COLO668 (cell line): ENCODE results near the gene ROCK2.

Experiments used
- DNase-seq: peaks from one replicate; lab custom pipeline; 2025; ENCODE audit not compliant: unreplicated experiment; lab: John Stamatoyannopoulos, UW

ROCK2 gene

DNA sequence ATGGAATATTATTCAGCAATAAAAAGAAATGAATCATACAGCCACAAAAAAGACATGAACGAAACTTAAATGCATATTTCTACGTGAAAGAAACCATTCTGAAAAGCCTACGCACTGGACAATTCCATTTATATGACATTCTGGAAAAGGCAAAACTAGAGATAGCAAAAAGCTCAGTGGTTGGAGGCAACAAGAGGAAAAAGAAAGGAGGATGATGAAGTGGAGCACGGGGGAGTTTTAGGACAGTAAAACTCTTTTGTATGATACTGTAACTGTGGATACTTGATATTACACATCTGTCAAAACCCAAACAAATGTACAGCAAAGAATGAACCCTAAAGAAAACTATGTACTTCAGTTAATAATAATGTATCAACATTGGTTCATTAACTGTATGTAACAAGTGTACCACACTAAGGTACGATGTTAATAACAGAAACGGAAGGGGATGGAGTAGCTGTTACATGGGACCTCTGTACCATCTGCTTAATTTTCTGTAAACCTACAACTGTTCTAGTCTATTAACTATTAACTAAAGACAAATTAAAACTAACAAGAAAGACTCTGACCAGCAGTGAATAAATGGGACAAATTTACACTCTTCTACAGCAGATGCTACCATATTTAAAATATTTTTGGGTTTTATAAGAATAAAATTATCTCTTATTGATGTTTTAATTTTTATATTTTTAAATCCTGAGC, 31.5 kb downstream of the ROCK2 start:
- no peak for DNase-seq

DNA sequence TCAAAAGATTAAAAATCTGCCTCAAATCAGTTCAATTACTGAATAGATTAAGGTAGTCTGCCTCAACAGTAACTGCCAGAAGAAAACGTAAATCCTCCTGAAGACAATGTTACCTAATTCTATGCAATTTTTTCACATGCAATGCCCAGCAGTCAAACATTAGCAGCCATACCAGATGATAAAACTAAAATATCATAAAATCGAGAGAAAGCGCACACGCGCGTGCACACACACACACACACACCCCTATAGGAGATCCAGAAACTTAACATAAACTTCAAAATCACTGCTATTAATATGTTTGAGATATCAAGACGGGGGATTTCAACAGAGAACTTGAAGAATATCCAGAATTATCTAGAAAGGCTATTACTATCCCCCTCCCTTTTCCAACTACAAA, 32.9 kb downstream of the ROCK2 start:
- no peak for DNase-seq

DNA sequence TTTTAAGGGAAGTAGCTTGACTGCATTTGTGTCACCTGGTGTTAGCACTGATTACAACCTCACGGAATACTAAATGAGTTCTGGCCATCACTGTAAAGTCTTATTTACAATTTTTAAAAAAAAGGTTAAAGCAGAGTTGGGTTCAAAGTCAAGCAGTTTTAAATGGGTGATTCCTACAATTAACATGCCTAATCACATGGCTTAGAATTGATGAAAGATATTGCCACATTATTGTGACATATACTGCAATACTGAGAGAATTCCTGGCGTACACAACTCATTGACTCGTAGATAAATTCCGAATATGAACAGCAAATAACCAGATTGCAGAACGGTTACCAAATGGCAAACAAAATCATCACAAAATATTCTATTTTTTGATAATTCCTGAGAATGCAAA, 34.2 kb downstream of the ROCK2 start:
- no peak for DNase-seq

DNA sequence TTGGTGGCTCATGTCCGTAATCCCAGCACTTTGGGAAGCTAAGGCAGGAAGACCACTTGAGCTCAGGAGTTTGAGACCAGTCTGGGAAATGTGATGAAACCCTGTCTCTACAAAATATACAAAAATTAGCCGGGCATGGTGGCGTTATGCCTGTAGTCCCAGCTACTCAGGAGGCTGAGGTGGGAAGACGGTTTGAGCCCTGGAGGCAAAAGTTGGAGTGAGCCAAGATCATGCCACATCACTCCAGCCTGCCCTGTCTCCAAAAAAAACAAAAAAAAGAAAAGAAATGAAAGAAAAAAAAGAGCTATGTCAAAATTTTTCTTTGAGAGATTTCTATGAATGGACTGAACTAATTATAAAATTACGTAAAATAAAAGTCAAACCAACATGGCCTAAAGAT, 34.7 kb downstream of the ROCK2 start:
- no peak for DNase-seq

DNA sequence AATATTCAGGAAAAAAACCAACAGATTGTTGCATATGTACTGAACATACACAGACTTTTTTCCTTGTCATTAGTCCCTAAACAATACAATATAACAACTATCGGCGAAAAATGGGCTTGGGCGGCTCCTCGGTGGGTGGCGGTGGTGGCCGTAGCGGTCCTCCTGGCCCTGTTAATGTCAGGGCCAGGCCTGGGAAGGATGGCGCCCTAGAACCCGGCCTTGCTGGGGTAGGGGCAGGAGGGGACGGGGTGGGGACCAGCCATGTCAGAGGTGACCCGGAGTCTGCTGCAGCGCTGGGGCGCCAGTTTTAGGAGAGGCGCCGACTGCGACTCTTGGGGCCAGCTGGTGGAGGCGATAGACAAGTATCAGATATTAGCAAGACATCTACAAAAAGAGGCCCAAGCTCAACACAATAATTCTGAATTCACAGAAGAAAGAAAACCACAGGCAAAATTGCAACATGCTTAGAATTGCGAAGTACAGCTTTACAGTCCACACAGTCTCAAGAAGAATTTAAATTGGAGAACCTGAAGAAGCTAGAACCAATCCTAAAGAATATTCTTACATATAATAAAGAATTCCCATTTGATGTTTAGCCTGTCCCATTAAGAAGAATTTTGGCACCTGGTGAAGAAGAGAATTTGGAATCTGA, 36.5 kb downstream of the ROCK2 start:
- no peak for DNase-seq

DNA sequence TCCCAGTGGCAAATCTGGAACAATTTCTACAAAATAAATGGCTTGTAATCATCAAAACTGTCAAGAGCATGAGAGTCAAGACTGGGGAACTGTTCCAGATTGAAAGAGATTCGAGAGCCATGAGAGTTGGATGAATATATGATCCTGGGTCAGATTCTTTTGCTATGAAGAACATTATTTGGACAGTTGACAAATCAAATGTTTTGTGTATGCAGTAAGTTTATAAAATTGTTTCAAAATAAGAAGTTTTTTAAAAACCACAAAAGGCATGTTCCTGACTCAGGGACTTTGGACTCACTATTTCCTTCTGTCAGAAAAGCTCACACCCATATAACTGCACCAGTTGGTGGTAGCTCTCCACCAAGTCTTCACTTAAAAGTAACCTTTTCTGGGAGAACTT, 38.5 kb downstream of the ROCK2 start:
- no peak for DNase-seq

DNA sequence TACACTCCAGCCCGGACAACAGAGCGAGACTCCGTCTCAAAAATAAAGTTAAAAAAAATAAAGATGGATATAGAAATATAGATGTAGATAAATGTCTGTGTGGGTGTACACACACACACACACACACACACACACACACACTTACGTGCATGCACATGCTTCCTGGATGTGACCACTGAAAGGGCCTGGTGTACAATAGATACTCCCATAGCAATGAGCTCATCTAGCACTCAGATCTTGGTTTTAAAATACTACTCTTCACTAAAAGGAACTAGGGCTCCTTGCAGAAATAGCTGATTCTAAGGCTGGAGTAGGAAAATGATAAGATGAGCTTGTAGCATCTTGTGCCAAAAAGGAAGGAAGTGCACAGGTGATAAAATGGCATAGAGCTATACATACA, 39.1 kb downstream of the ROCK2 start:
- DNase-seq, result no peak

DNA sequence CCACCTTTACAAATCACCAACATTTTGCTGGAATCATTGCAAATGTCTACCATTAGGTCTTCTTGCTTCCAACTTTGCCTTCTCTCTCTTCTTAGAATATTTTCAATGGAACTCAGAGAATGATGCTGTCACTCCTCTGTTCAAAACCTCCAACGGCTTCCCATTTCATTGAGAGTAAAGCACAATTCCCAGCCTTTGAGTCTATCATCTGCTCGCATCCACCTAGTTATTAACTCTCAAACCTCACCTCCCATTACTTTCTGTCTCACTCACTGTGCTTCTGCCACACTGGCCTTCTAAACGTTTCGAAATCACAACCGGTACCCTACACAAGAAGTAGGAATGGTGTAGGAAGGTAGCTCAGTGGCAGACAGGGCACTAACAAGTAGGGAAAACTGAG, 40.0 kb downstream of the ROCK2 start:
- no peak for DNase-seq

DNA sequence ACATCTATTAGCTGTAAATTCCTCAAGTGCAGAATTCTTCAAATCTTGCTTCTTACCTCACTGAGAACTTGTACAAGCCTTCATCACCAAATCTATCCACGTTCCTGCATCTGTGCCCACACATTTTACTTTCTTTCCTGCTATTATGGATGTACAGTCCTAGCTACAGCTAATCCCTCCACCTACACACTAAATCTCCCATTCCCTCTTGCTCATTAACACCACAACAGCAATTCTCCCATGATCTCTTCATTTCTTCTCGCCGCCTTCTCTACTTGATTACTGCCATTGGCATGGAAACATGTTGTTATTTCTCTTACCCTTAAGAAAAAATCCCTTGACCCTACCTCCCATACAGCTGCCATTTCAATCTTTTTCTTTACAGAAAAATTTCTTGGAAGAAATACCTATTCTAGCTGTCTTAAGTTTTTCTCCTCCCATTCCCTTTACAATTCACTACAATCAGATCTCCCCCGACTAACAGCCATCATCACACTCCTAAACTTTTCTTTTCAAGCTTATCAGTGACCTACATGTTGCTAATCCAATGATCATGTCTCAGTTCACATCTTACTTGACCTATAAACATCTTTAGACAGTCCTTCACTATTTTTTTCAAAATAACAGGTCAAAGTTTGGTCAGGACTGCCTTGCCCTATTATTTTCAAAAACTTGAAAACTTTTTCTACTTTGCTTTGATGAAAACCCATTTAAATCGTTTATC, 41.0 kb downstream of the ROCK2 start:
- no peak for DNase-seq

DNA sequence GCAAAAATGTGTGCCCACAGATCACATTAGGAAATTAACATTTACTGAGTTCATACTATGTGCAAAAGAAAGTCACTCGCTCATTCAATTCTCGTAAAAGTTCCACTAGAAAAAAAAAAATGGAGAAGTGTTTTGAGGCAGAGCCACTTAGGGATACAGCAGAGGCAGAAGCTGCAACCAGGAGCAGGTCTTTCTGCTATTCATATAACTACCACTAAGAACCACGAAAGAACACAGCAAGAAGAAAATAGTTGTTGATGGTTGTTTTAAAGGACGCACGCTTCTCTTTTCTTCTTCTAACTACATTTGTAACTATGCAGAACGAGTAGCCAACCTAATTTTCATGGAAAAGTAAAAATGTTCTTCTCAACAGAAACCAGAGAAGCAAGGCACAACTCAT, 45.0 kb downstream of the ROCK2 start:
- DNase-seq, result no peak

DNA sequence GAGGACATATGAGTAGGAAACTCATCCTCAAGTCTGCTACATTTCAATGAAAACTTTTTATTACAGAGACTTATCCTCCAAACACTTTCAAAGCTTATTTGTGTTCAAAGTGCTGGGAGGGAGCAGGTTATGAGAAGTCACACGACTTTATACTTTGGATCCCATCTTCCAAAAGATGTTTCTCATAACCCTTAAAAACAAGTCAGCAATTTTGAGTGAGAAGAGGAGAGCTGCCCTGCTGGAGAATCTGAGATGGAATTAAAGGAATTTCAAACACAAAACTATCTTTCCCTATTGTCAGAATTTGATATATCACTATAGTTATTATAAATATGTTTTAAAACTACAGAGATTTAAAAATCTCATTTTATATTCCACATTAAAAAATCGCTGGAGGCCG, 45.8 kb downstream of the ROCK2 start:
- no peak for DNase-seq

DNA sequence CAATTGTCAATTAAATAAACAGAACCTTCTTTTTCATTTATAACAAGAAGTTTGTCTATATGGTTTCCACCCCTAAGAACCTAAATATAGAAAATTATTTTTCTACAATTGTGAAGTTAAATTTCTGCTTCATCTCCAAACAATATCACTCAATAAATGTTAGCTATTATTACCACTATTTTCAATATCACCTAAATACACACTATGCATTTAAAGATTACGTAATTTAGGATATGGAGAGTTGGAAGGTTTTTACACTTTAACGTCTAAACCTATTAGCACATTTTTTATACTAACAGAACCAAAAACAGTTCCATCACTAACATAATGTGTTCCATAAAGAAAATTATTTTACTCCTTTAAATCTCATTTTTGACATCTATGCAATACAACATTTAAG, 48.0 kb downstream of the ROCK2 start:
- DNase-seq, result no peak

DNA sequence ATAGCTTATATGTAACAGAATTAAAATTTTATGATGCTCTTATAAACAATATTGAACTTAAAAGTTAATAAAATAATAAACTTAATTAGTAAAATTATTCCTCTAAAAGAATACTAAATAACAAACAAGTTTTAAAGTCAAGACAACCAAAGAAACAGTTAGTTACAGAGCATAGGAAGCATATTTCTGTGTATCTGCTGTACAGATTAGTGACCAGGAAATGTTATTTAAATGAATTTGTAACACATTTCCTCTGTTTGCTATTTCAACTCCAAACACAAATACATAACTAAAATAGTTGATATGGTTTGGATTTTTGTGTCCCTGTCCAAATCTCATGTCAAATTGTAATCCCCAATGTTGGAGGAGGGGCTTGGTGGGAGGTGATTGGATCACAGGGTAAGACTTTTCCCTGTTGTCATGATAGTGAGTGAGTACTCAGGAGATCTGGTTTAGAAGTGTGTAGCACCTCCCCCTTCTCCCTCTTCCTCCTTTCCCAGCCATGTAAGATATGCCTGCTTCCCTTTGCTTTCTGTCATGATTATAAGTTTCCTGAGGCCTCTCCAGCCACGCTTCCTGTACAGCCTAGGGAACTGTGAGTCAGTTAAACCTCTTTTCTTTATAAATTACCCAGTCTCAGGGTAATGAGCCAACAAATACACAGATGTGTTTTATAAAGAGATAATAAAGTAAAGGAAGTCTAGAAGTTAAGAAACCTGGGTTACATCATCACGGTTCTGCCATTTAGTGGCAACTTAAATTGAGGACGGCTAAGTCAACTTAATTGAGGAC, 51.8 kb downstream of the ROCK2 start:
- DNase-seq, result no peak

DNA sequence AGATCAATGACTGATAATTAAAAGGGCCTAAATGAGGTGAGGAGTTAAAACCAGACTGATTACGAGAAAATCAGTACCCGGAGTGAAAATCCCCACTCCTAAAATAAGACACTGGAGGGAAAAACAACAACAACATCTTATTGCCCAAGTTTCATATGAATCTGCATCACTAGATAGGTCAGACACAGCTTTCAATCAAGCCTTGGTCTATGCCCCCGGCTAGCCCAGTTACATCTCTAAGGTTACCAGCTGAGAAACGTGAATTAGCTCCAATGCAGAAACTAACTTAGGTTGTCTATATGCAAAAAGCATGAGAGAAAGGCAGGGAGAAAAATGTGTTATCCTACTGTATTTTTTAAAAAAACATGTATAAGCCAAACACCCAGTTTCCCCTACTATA, 53.7 kb downstream of the ROCK2 start:
- no peak for DNase-seq

DNA sequence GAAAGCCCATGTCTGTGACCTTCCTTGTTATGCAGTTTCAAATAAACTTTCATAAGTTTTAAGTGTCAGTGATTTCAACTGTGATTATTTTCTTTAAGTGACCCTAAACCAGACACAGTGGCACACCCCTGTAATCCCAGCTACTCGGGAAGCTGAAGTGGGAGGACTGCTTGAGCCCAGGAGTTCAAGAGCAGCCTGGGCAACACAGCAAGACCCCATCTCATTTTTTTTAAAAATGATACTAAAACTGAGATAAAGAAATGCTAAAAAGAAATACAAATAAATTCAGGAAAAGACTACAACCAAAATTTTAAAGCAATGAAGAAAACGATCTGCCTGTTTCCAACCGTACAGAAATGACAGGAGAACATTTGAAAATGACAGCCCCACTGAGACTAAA, 54.2 kb downstream of the ROCK2 start:
- DNase-seq, result no peak

DNA sequence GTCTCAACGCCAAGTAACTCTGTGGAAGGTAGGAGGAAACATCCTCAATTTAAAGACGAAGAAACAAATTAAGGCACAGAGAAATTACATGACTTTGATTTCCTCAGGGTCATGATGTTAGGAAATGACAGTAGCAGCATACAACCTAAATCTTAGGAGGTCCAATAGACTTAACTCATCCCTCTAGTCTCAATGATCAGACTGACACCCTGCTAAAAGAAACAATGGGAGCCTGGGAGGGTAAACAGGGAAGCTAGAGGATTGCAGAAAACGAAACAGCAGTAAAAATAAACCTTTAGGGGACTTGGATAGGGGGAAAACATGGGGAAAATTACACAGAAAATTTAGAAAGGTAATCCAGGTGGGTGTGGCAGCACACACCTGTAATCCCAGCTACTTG, 56.0 kb downstream of the ROCK2 start:
- DNase-seq, result no peak

DNA sequence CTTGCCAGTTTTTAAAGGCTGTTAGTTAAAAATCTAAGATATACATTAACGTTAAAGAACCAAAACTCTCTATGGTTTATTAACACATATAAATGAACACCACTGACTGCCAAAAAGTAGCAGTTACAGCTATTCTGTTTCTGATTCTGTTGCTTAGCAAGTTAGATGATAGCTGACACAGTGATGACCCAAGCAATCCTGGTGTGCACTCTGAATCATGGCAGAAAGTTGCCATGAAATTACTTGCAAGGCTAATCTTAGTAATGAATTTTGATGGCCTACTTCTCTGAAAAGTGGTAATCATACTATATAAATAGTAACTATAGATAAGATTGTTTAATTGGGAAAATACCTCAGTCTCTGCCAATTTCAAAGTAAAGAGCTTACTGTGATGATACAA, 57.7 kb downstream of the ROCK2 start:
- DNase-seq, result no peak

DNA sequence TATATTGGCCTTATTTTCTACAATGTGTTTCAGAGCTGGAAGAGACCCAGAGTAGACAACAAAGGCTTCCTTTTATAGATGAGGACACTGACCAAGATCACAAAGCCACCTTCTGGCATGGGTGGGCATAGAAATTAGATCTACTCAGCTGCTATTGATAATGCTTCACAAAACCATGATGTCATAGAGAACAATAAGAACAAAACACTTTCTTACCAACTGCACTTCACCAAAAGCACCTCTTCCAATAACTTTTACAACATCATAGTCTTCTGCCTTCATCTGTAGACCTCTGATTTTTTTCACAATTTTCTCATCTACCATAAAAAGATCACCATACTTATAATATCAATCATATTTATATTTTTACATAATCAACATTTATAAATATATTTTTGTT, 58.1 kb downstream of the ROCK2 start:
- DNase-seq, result no peak

DNA sequence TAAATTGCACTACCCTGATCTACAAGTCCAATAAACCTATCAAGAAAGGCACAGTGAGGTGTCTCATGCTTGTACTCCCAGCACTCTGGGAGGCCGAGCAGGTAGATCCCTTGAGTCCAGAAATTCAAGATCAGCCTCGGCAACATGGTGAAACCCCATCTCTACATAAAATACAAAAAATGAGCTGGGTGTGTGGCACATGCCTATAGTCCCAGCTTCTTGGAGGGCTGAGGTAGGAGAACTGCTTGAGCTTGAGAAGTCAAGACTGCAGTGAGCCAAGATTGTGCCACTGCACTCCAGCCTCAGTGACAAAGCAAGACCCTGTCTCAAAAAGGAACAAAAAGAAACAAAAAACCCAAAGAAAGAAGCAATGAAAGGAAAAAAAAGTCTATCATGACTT, 58.9 kb downstream of the ROCK2 start:
- no peak for DNase-seq

DNA sequence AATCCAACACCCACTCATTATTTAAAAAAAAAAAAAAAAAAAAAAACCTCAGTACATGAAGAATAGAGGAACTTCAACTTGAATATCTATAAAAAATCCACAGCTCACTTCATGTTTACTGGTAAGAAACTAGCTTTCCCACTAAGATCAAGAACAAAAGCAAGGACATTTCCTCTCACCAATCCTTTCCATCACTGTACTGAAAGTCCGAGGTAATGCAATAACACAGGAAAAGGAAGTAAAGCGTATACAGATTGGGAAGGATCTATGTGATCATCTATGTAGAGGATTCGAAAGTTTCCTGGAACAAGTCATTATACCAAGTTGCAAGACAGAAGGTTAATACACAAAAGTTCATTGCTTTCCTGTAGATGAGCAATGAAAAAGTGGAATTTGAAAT, 63.2 kb downstream of the ROCK2 start:
- no peak for DNase-seq

DNA sequence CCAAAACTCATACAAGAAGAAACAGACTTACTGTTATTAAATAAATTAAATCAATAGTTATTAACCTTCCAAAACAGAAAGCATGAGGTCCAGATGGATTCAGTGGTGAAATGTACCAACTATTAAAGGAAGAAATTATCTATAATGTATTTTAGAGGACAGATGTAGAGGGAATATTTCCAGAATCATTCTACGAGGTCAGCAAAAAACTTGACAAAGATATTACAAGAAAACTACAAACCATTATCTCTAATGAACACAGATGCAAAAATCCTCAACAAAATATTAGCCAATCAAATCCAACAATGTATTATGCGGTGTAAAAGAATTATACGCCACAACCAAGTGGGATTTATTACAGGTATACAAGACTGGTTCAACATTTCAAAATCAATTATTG, 63.7 kb downstream of the ROCK2 start:
- DNase-seq, result no peak

DNA sequence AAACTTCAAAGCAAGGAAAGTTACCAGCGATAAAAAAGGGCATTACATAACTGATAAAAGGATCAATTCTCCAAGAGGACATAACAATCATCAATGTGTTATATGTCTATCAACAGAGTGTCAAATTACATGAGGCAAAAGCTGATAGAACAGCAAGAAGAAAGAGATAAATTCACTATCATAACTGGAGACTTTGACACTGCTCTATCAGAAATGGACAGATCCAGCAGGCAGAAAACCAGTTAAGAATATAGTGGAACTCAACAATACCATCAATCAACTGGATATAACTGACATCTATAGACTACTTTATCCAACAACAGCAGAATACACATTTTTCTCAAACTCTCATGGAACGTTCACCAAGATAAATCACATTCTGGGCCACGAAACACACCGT, 65.0 kb downstream of the ROCK2 start:
- no peak for DNase-seq
